Tibial nerve (tissue), 3 donors: ENCODE results near the gene WDR74.

ENCODE experiments used
- POLR2A ChIP-seq, 2 donors: fragments of 450-650 bp; IDR thresholded peaks; one replicate each; pipeline ENCODE4 v1.6.1; 2017; ENCODE audit warnings: antibody characterized with exemption in 2 of 2, mild to moderate bottlenecking in 2 of 2, moderate library complexity in 2 of 2
- TF ChIP-seq, protein P1 (sequence below), 5 experiments: fragments of 200-600 bp in 3 of 5; fragments of 450-650 bp in 2 of 5; sonication (generic) in 3 of 5; IDR thresholded peaks; one replicate each; pipeline ENCODE4 v1.5.1; 2016 to 2019; ENCODE audit warnings: antibody characterized with exemption in 5 of 5, mild to moderate bottlenecking in 3 of 5, moderate library complexity in 2 of 5

DNA sequence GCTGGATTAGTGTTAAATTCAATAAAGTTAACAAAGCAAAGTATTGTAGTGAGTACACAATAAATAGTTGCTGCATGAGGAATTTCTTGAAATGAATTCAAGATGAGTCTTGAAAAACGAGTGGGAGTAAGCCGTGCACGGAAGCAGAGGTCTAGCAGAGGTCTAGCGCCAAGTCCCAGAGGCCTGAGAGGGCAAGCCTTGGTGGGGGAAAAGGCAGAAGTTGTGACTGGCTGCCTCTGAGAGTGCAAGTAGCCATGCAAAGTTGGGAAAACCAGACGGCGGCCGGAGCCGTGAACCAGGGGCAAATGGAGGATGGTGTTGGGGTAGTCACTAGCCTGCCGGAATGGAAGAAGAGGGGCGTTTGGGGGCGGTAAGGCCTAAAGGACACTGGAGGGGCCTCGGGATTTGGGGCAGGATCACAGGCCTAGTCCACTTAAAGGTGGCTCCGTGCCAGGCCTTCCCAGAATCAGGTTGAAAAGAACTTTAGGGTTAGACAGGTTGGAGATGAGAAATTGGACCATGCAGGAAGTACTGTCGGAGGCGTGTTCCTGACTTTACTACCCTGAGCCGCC lies 40.9 kb upstream of the WDR74 start:
- TF ChIP-seq POLR2A (IDR thresholded peaks at IDR 0.05): no peak
- TF ChIP-seq, protein P1, sequence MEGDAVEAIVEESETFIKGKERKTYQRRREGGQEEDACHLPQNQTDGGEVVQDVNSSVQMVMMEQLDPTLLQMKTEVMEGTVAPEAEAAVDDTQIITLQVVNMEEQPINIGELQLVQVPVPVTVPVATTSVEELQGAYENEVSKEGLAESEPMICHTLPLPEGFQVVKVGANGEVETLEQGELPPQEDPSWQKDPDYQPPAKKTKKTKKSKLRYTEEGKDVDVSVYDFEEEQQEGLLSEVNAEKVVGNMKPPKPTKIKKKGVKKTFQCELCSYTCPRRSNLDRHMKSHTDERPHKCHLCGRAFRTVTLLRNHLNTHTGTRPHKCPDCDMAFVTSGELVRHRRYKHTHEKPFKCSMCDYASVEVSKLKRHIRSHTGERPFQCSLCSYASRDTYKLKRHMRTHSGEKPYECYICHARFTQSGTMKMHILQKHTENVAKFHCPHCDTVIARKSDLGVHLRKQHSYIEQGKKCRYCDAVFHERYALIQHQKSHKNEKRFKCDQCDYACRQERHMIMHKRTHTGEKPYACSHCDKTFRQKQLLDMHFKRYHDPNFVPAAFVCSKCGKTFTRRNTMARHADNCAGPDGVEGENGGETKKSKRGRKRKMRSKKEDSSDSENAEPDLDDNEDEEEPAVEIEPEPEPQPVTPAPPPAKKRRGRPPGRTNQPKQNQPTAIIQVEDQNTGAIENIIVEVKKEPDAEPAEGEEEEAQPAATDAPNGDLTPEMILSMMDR (IDR thresholded peaks at IDR 0.05): no peak
